ENCODE measurements around the gene STAT1.
A peak's percentile ranks its signal among the peaks of the same experiment; 100 is the strongest.

Gene STAT1

GRCh38 chr2:191013932-191014652 is at the start of gene STAT1:
STAT1 (minus strand) TSS chr2:191014171; CDS start chr2:191010003, 4,168 bp downstream.
- DNase-seq, result peak; percentile 84 to 91

DNA sequence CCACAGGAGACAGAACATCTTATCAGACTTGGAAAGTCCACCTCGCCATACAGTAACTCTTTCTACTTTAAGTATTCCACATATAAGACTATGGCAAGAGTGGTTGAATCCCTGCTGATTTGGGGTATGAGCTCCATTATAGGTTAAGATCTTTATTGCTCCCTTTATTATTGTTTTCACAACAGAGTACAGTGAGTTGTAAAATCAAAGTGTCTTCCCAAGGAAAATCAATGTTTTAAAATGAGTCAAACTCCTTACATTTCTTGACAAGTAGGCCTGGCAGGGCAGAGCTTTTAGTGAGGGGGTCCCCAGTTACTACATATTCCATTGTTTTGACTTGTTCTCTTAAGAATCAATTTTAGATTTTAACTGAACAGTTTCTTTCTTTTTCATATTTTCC is 49.6 kb upstream of the STAT1 start:
- no peak for DNase-seq

GRCh38 chr2:191061381-191061980 is 47.5 kb upstream of the STAT1 start:
- no peak for DNase-seq

DNA sequence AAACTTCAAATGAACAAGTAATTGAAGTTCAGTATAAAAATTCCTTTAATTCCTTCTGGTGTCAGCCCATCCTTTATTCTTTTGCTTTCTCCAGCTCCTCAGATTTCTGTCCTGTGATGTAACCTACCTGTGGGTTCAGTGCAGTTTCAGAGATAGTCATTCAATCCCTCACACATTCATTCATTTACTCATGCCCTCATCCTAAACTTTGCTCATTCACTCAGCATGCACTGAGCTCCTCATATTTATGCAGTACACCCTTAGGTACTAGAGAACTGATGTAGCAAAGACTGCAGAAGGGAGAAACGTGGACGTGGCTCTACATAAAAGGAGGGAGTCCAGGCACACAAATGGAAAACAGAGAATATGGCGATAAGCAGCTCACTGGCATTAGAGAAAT is 45.3 kb upstream of the STAT1 start:
- DNase-seq, result no peak

- DNase-seq, result no peak
Observed at GRCh38 chr2:191056228-191056627, 42.3 kb upstream of the STAT1 start.

DNA sequence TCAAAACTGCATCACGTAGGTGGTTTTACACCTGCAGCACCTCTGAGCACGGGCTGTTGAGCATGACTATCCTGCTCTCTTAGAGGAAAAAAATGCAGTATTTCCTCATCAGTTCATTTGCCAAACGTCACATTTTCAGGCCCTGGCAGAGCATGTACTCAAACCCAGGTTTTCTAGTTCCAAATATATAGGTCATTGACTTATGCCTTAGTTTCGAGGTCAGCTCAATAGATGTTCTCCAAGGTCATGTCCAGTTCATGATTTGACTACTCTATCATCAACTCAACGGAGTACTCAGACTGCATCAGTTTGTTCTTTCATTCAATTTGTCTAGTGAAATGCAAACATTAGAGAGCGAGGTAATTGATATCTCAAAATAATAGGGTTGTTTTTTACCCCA is 39.3 kb upstream of the STAT1 start:
- DNase-seq, result no peak

DNA sequence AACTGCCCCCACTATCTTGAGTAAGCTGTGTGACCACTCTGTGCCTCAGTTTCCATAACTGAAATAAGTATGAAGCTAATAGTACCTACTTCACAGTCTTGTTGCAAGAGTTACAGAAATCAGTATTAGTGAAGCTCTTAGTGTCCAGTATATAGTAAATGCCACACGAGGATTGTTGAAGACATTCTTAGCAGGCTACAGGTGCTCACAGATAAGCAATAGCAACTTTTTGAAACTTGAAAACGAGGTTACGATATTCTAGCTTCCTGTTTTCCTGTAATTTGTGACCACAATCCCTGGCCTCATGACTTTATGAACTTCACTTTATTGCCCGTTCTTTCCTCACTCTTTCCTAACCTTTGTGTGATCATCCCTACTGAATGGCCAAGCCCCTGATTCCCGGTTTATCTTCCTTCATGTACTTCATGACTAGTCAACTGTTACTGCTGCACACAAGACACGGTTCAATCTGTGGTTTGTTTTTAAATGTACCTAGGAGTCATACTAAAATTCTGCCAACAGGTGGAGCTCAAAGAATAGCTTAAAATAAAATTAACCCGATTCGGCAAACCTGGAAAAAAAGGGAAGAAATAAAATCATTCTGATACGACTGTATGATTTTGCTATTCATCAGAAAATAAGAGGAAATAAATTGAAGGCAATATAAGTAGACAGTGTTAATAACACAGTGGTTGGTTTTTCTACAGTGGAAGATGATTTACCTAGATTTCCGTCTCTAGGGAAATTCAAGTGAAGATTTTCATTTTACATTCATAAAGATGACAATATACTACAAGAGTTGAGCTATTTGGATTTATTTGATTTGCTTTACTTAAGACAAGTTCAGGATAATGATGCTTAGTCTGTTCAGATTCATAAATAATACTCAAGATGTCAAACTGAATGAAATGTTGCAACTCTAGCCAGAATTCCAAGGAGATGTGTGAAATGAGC is 38.1 kb upstream of the STAT1 start:
- DNase-seq, result peak; percentile 4 to 26

GRCh38 chr2:191051177-191051576 is 37.2 kb upstream of the STAT1 start:
- DNase-seq, result no peak

DNA sequence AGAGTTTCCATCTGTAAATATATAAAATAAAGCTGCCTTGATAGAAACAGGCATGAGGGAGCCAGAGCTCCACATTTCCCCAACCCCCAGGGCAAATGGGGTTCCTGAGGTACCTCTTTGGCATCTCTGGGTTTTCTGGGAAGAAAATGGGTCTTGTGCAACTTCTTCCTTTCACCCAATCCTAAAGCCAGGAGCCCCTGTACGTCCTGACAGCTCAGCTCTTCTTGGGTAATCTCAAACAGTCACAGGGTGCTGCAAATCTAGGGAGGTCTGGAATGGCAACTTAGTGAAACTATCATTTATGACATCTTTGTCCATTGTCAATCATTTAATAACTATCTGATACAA is 36.6 kb upstream of the STAT1 start:
- DNase-seq, result no peak

GRCh38 chr2:191049728-191050639 is 36.0 kb upstream of the STAT1 start:
- DNase-seq, result peak in 1 of 2 experiments; percentile 11

- DNase-seq, result no peak
Observed at GRCh38 chr2:191048073-191048472, 34.1 kb upstream of the STAT1 start.

GRCh38 chr2:191045141-191045540 is 31.2 kb upstream of the STAT1 start:
- DNase-seq, result no peak

DNA sequence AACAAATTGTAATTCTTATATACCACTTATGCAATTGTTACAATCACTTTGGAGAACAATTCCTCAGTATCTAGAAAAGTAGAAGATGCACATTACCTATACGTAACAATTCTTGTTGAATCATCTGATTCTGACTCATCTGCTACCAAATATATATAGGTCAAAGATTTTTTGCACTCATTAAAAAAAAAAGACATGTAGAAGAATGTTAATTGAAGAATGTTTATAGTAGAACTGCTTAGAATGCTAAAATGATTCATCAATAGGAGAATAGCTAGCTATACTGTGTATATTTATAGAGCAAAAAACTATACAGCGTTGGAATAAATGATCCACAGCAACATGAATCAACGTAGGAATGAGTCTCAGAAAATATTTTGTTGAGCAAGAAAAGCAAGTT is 29.5 kb upstream of the STAT1 start:
- DNase-seq, result no peak

GRCh38 chr2:191041418-191042161 is 27.6 kb upstream of the STAT1 start:
- peak in 1 of 2 experiments; percentile 27 for DNase-seq

GRCh38 chr2:191039616-191040015 is 25.6 kb upstream of the STAT1 start:
- DNase-seq, result no peak

GRCh38 chr2:191038741-191039140 is 24.8 kb upstream of the STAT1 start:
- DNase-seq, result no peak

DNA sequence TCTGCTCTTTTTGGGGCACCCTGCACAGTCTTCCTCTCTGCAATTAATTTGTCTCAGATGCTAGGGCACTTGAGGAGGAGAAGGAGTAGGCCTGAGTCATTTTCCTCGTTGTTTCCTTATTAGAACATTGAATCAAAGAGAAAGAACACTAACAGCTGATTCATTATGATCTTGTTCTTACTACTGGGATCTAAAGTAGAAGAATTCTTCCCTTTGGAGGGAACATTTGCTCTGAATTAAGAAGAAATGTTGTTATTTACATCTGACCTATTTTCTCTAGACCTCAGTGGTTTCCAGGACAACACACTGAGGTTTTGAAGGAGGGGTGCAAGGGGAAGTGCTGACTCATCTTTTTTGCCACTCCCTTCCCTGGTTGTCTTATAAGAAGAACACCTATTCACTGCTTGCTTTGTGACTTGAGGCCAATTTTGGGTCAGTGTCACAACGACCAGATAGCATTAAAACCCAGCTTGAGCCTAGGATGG is 24.3 kb upstream of the STAT1 start:
- no peak for DNase-seq

DNA sequence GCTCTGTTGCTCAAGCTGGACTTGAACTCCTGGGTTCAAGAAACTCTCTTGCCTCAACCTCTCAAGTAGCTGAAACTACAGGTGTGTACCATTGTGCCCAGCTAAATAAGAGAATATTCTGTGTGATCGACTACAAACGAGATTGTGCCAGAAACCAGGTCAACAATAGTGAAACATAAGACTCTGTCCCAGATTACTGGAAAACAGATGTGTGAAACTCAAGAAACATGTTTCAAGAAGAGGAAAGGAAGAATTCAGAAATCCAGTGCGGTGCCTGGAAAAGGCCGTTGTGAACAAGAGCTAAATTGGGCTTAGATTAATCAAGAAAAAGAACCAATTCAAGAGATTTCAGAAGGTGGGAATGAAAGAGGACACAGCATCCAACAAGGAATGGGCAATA is 23.4 kb upstream of the STAT1 start:
- DNase-seq, result no peak

DNA sequence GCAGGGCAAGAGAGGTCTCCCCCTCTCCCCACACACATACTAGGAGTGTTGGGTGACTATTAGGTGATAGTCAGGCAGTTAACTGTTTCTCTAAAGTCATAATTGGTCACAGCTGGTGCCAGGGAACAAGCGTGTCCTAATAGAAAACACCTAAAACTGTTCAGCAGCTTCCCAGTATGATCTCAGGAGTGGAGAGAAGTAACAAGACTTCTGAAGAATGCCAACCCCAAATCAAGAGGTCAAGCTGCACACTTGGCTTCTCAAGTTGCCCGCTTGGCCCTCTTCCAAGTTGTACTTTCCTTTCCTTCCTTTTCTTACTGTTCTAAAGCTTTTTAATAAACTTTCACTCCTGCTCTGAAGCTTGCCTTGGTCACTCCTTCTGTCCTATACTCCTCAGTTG is 22.4 kb upstream of the STAT1 start:
- no peak for DNase-seq

DNA sequence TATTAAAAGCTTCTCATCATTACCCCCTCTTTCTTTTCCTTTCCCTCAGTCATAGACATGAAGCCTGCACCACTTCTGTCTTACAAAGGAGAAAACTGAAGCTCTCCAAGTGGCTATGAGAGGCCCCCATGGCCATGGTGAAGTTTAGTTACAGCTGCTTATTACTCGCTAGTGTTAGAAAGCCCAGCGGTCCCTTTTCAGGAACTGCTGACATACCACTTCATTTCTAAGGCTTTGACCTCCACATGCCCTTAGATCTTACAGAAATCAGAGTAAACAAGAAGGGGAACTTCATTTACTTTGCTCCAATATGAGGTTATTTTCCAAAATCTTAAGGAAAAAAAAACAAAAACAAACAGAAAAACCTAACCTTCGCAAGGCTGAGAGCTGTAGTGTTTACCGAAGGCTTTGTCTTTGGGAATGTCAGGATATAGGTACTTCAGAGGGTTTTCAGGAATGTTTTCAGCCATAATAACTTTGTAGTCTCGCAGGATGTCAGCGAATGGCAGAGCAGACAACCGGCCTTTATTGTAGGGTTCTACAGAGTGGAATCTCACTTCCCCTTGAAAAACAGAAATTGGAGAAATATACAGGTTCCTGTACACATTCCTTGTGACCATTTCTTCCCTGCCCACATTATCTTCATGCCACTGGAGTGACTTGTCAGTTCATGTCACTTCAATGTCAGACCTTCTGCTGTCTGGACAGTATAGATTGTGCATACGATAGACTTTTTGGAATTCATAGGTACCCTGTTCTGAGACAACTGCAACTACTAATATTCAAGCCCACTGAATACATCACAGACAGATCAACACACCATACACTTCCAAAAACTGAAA is 18.8 kb upstream of the STAT1 start:
- no peak for DNase-seq

DNA sequence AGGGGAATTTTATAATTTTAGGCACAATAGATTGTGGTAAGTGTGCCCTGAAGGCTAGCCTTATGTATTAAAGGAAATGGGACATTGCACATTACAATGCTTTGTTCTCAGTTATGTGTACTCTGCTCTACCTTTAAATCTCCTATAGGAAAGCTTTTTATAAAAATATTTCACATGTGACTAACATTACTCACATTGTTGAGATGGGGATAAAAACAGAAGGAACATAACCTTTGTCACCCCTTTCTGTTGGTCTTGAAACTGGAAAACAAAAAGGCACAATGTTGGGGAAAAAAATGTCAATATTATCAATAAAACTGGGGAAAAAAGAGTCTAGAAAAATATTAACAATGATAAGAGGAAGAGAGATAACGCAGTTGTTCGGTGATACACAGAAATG is 17.3 kb upstream of the STAT1 start:
- DNase-seq, result no peak

Data from SHP77 (cell line).